ENCODE results near the gene KAZALD1. TPM values are rescaled to one million over a fixed set of nuclear protein-coding genes. Genes with fewer than 3 reads are reported as not detected.
A peak's percentile ranks its signal among the peaks of the same experiment; 100 is the strongest.

Gene KAZALD1
- total and polyA plus RNA-seq, 10 of the 15 experiments (the other 5 are each of a cell fraction or from before 2014, with no cell fraction given), result 0.10 to 4.3 (median 1.9) TPM

GRCh38 chr10:101050208-101051069 is 11.3 kb upstream of the KAZALD1 start (continued):
- no peak for TF ChIP-seq ZNF687 (IDR thresholded peaks at IDR 0.05)
- TF ChIP-seq HDAC2 (IDR thresholded peaks at IDR 0.05), result no peak
- no peak for TF ChIP-seq EED (IDR thresholded peaks at IDR 0.05; ENCODE audit: low read depth)
- no peak for TF ChIP-seq MTA3 (IDR thresholded peaks at IDR 0.05; ENCODE audit: borderline replicate concordance, low read length)
- peak; percentile 8 for TF ChIP-seq RELA (IDR thresholded peaks at IDR 0.05; ENCODE audit: borderline replicate concordance, partially characterized antibody)
- TF ChIP-seq LARP7 (IDR thresholded peaks at IDR 0.05), result peak; percentile 52; the same call in 1 of the 2 replicates

GRCh38 chr10:101052285-101052684 is 9.5 kb upstream of the KAZALD1 start:
- Histone ChIP-seq H3K9ac (ENCODE audit: control insufficient read depth, insufficient read depth, low read length) (no peak overlapping the region), H3K4me2 (ENCODE audit: control insufficient read depth, insufficient read depth) (no peak overlapping the region), H3K79me2 (ENCODE audit: control insufficient read depth, insufficient read depth, low read length) (peaks cover 4% of the 10 kb centered on the region; the same call in 1 of the 2 replicates), H4K20me1 (ENCODE audit: control insufficient read depth, insufficient read depth) (no peaks in the 10 kb centered on the region), H3K36me3 (ENCODE audit: control insufficient read depth in 2 of 2, insufficient read depth in 2 of 2, low read length in 1 of 2) (no peaks in the 10 kb centered on the region), H2AFZ (ENCODE audit: control insufficient read depth, low read depth, low read length) (no peak overlapping the region), H3K4me3 (no peak overlapping the region), H3K4me1 (ENCODE audit: control insufficient read depth, insufficient read depth, low read length) (peaks cover 8% of the 10 kb centered on the region), H3K27ac (ENCODE audit: control insufficient read depth, insufficient read depth) (no peak overlapping the region), H3K27me3 (replicated peaks in 1 of 2; ENCODE audit: control insufficient read depth in 2 of 2, insufficient read depth in 2 of 2, low read length in 1 of 2) (peaks cover 0 to 1% of the 10 kb centered on the region in 2 experiments; a peak in 2 of 4 replicates), H3K9me3 (replicated peaks; ENCODE audit: control insufficient read depth, insufficient read depth, low read length) (no peaks in the 10 kb centered on the region)
- FAIRE-seq (peak; percentile 7), DNase-seq (ENCODE audit: low read depth, low spot score) (no peak), ATAC-seq (no peak)
- CTCF ChIA-PET, result interaction anchor here (1.4 to 24.4 kb wide), 9 partner anchors 2 to 90 kb away, joined by 3 to 885 read pairs (median 23); partner anchors contain the start of genes KAZALD1, PDZD7 and SFXN3
- RAD21 ChIA-PET (ENCODE audit: unreplicated experiment), result interaction anchor here (1.6 to 3.4 kb wide), 5 partner anchors 10 to 90 kb away, joined by 4 to 44 read pairs (median 20); partner anchors contain the start of genes PDZD7 and SFXN3
- SMC1A ChIA-PET (ENCODE audit: uncharacterized antibody, unreplicated experiment), result interaction anchor here (1.2 to 4.0 kb wide), 6 partner anchors 10 to 90 kb away, joined by 3 to 30 read pairs (median 18); partner anchors contain the start of gene KAZALD1
- intact Hi-C loops (cut with micrococcal nuclease; ENCODE audit: unreplicated experiment), result no loop called here
- POLR2A ChIA-PET, result interaction anchor here (0.8 to 3.1 kb wide), 3 partner anchors 9 to 45 kb away, joined by 7 to 30 read pairs (median 9); partner anchors contain the start of gene KAZALD1
- in situ Hi-C loops (cut with MboI), result no loop called here
- BruUV-seq (replicated peaks), result no TSS peak
- WGBS (ENCODE audit: insufficient coverage, insufficient replicate concordance, low lambda C conversion rate, missing lambda C conversion rate), result 95% methylated on average over 3 of the region's 3 CpGs
- TF ChIP-seq ZNF217 (IDR thresholded peaks at IDR 0.05) (no peak), MEF2B (IDR thresholded peaks at IDR 0.05; ENCODE audit: partially characterized antibody, poor library complexity, severe bottlenecking) (no peak), STAT1 (conservative IDR thresholded peaks at IDR 0.05) (no peak), SP1 (IDR thresholded peaks at IDR 0.05; ENCODE audit: low read depth, low read length) (no peak), ATF7 (IDR thresholded peaks at IDR 0.05; ENCODE audit: low read depth) (no peak), MTA3 (IDR thresholded peaks at IDR 0.05; ENCODE audit: borderline replicate concordance, low read length) (no peak), MYC (IDR thresholded peaks at IDR 0.05; ENCODE audit: insufficient read depth, insufficient read length, insufficient replicate concordance, low read length, severe bottlenecking) (no peak), EZH2 (IDR thresholded peaks at IDR 0.05; ENCODE audit: borderline replicate concordance, control insufficient read depth, low read depth, low read length) (no peak), E4F1 (IDR thresholded peaks at IDR 0.05; ENCODE audit: borderline replicate concordance, partially characterized antibody) (no peak), SMARCA5 (IDR thresholded peaks at IDR 0.05) (no peak)

Measured in GM12878 (cell line).